H9 (cell line): ENCODE measurements around the gene TRPM1. TPM values are rescaled to one million over a fixed set of nuclear protein-coding genes. Genes with fewer than 3 reads are reported as not detected.

Source experiments
- DNase-seq: peaks from one replicate; pipeline ENCODE4 v3.0.0-alpha.2; 2017
- H2AFZ ChIP-seq: one replicate; pipeline ENCODE4 v1.6.1; 2013; ENCODE audit warnings: mild to moderate bottlenecking, low read length, control low read depth, moderate library complexity
- H2AK5ac ChIP-seq: 2 replicates; pipeline ENCODE4 v1.6.1; 2013; ENCODE audit warnings: low read length, control low read depth, mixed read lengths; ENCODE audit not compliant: insufficient read length
- H2BK120ac ChIP-seq: one replicate; pipeline ENCODE4 v1.6.1; 2013; ENCODE audit warnings: low read depth, mild to moderate bottlenecking, low read length, control low read depth, inconsistent platforms; ENCODE audit not compliant: poor library complexity, severe bottlenecking
- H2BK12ac ChIP-seq: 2 replicates; pipeline ENCODE4 v1.6.1; 2013; ENCODE audit warnings: low read length, control low read depth, mixed read lengths, low read depth; ENCODE audit not compliant: insufficient read length
- H2BK15ac ChIP-seq: 2 replicates; pipeline ENCODE4 v1.6.1; 2013; ENCODE audit warnings: low read depth, low read length, control low read depth
- H2BK20ac ChIP-seq: one replicate; pipeline ENCODE4 v1.6.1; 2013; ENCODE audit warnings: low read depth, mild to moderate bottlenecking, low read length, control low read depth, inconsistent platforms; ENCODE audit not compliant: poor library complexity, severe bottlenecking
- H2BK5ac ChIP-seq: 2 replicates; pipeline ENCODE4 v1.6.1; 2013; ENCODE audit warnings: low read length, control low read depth, mixed read lengths; ENCODE audit not compliant: insufficient read length
- H3K14ac ChIP-seq: 2 replicates; pipeline ENCODE4 v1.6.1; 2013; ENCODE audit warnings: low read length, control low read depth; ENCODE audit not compliant: insufficient read depth
- H3K18ac ChIP-seq: 2 replicates; pipeline ENCODE4 v1.6.1; 2013; ENCODE audit warnings: low read depth, mild to moderate bottlenecking, mixed read lengths, low read length, control low read depth; ENCODE audit not compliant: insufficient read length
- H3K23ac ChIP-seq: 2 replicates; pipeline ENCODE4 v1.6.1; 2013; ENCODE audit warnings: low read length, control low read depth, mixed read lengths, low read depth; ENCODE audit not compliant: insufficient read length
- H3K23me2 ChIP-seq: 2 replicates; pipeline ENCODE4 v1.6.1; 2013; ENCODE audit warnings: low read depth, mild to moderate bottlenecking, mixed read lengths, low read length, control low read depth; ENCODE audit not compliant: insufficient read length, poor library complexity, severe bottlenecking
- H3K27ac ChIP-seq: 2 replicates; pipeline ENCODE4 v1.5.1; 2013; ENCODE audit warnings: low read length, control low read depth, mixed read lengths, low read depth; ENCODE audit not compliant: insufficient read length
- H3K27me3 ChIP-seq: 2 replicates; pipeline ENCODE4 v1.6.1; 2013; ENCODE audit warnings: low read length, control low read depth, inconsistent platforms; ENCODE audit not compliant: insufficient read depth
- H3K4ac ChIP-seq: 2 replicates; pipeline ENCODE4 v1.6.1; 2013; ENCODE audit warnings: low read depth, mild to moderate bottlenecking, control low read depth, inconsistent platforms, low read length, moderate library complexity
- H3K4me1 ChIP-seq: 2 replicates; pipeline ENCODE4 v1.6.1; 2013; ENCODE audit warnings: low read length, control low read depth, inconsistent platforms; ENCODE audit not compliant: insufficient read depth
- H3K4me2 ChIP-seq: 2 replicates; pipeline ENCODE4 v1.6.1; 2013; ENCODE audit warnings: low read length, control low read depth, mixed read lengths; ENCODE audit not compliant: insufficient read length, insufficient read depth
- H3K56ac ChIP-seq: 2 replicates; pipeline ENCODE4 v1.6.1; 2013; ENCODE audit warnings: low read depth, mild to moderate bottlenecking, mixed read lengths, low read length, control low read depth; ENCODE audit not compliant: insufficient read length
- H3K79me1 ChIP-seq: 2 replicates; pipeline ENCODE4 v1.6.1; 2013; ENCODE audit warnings: low read depth, mild to moderate bottlenecking, moderate library complexity, low read length, control low read depth, inconsistent platforms; ENCODE audit not compliant: insufficient read depth, poor library complexity, severe bottlenecking
- H3K79me2 ChIP-seq: 2 replicates; pipeline ENCODE4 v1.6.1; 2013; ENCODE audit warnings: low read length, control low read depth, inconsistent platforms; ENCODE audit not compliant: insufficient read depth
- H3K9ac ChIP-seq: 2 replicates; pipeline ENCODE4 v1.6.1; 2013; ENCODE audit warnings: low read length, control low read depth, mixed read lengths; ENCODE audit not compliant: insufficient read length; ENCODE audit errors: extremely low read depth
- H3K9me3 ChIP-seq: one replicate; pipeline ENCODE4 v1.6.1; 2013; ENCODE audit warnings: low read depth, low read length, inconsistent platforms; ENCODE audit not compliant: control insufficient read depth
- H3T11ph ChIP-seq: one replicate; pipeline ENCODE4 v1.6.1; 2013; ENCODE audit warnings: mild to moderate bottlenecking, low read length, control low read depth, inconsistent platforms
- H4K20me1 ChIP-seq: one replicate; pipeline ENCODE4 v1.6.1; 2013; ENCODE audit not compliant: control insufficient read depth, insufficient read length, insufficient read depth
- H4K5ac ChIP-seq: 2 replicates; pipeline ENCODE4 v1.6.1; 2013; ENCODE audit warnings: low read depth, mild to moderate bottlenecking, mixed read lengths, low read length, control low read depth; ENCODE audit not compliant: insufficient read length
- H4K8ac ChIP-seq: replicated peaks from 2 replicates; pipeline ENCODE4 v1.6.1; 2013; ENCODE audit warnings: low read length, control low read depth, mixed read lengths, low read depth; ENCODE audit not compliant: insufficient read length
- H4K91ac ChIP-seq: 2 replicates; pipeline ENCODE4 v1.6.1; 2013; ENCODE audit warnings: low read depth, mild to moderate bottlenecking, moderate library complexity, mixed read lengths, low read length, control low read depth; ENCODE audit not compliant: insufficient read length
- H3K27ac Mint-ChIP-seq, 3 experiments: 2 replicates in 2 of 3; 3 replicates in 1 of 3; pipeline ENCODE4 v1.8.0; 2020 to 2021; ENCODE audit warnings: mixed read lengths in 3 of 3, mild to moderate bottlenecking in 1 of 3, moderate library complexity in 1 of 3
- H3K27me3 Mint-ChIP-seq: 2 replicates; pipeline ENCODE4 v1.8.0; 2021; ENCODE audit warnings: low read depth, mild to moderate bottlenecking, moderate library complexity, mixed read lengths
- H3K36me3 Mint-ChIP-seq, 3 experiments: 2 replicates in 2 of 3; 3 replicates in 1 of 3; pipeline ENCODE4 v1.8.0; 2020 to 2021; ENCODE audit warnings: low read depth in 3 of 3, mixed read lengths in 3 of 3; ENCODE audit not compliant: insufficient read depth in 1 of 3
- H3K4me1 Mint-ChIP-seq, 2 experiments: 2 replicates each; pipeline ENCODE4 v1.8.0; 2020; ENCODE audit warnings: mixed read lengths in 2 of 2
- H3K4me3 Mint-ChIP-seq, 2 experiments: 2 replicates in 1 of 2; 3 replicates in 1 of 2; pipeline ENCODE4 v1.8.0; 2020 to 2021; ENCODE audit warnings: mild to moderate bottlenecking in 2 of 2, mixed read lengths in 2 of 2, moderate library complexity in 1 of 2
- H3K9me3 Mint-ChIP-seq, 2 experiments: 2 replicates in 1 of 2; 3 replicates in 1 of 2; pipeline ENCODE4 v1.8.0; 2020; ENCODE audit warnings: mild to moderate bottlenecking in 2 of 2, mixed read lengths in 2 of 2, moderate library complexity in 1 of 2
- WGBS: extraction: QIAGEN DNeasy Blood & Tissue Kit; methylation state at CpG from one replicate; pipeline ENCODE4 v1.1.7; 2013; ENCODE audit warnings: missing lambda C conversion rate, low lambda C conversion rate, mixed read lengths; ENCODE audit not compliant: insufficient read length; ENCODE audit errors: extremely low coverage; 5-methylcytosine and 5-hydroxymethylcytosine counted together
- total RNA-seq: library from RNA; stranded (reverse); gene quantifications from 2 replicates; pipeline ENCODE4 v1.2.1, GENCODE V29; 2021
- TF ChIP-seq, protein P1 (sequence below): fragments of 200-600 bp; sonication (generic); conservative IDR thresholded peaks from 3 replicates; pipeline ENCODE4 v1.8.0; 2021; ENCODE audit warnings: antibody characterized with exemption, mild to moderate bottlenecking

The TRPM1 gene
- total RNA-seq, 1 experiment from 2014 or later: not detected

DNA sequence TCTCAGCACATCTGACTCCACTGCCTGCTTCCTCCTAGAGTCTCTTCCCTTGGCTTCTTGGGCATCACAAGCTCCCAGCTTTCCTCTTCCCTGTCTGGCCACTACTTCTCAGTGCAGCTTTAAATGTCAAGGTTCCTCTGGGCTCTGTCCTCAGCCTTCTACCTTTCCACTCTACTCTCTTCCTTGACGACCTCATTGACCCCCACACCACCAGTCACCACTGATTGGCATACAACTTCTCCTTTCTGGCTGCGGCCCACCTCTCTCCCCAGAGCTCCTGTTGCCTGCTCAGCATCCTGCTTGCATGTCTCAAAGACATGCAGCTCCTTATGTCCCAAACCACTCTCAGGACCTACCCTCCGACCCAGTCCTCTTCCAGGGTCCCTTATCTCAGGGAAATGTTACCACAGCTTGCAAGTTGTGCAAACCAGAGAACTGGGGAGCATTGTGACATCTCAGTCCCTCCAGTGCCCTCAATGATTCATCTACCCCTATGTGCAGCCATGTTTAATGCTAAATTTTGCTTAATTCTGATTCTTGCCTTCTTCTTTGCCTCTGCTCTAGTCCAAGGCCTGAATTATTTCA is 49.9 kb downstream of the TRPM1 start:
- Histone ChIP-seq H2BK12ac (no peak overlapping the region), H3K23me2 (no peaks in the 10 kb centered on the region), H3K9ac (no peak overlapping the region), H3K27ac (no peak overlapping the region), H3K9me3 (no peaks in the 10 kb centered on the region), H3K23ac (no peak overlapping the region), H3K4me2 (no peak overlapping the region), H2AFZ (no peak overlapping the region), H3K18ac (no peak overlapping the region), H4K91ac (no peak overlapping the region), H4K5ac (no peak overlapping the region), H3T11ph (no peak overlapping the region), H2BK120ac (no peak overlapping the region), H3K56ac (no peak overlapping the region), H4K20me1 (no peaks in the 10 kb centered on the region), H2BK15ac (no peak overlapping the region), H3K27me3 (no peaks in the 10 kb centered on the region), H3K79me1 (no peaks in the 10 kb centered on the region), H2BK20ac (no peak overlapping the region), H3K79me2 (no peaks in the 10 kb centered on the region), H4K8ac (no peak overlapping the region), H3K14ac (no peak overlapping the region), H3K4ac (no peak overlapping the region), H2AK5ac (no peak overlapping the region), H3K4me1 (no peaks in the 10 kb centered on the region; the same call in 1 of the 2 replicates), H2BK5ac (no peak overlapping the region)
- Mint-ChIP-seq H3K27me3 (peaks cover 4% of the 10 kb centered on the region), H3K36me3 (no peaks in the 10 kb centered on the region), H3K4me3 (no peak overlapping the region), H3K9me3 (peaks cover 0 to 3% of the 10 kb centered on the region in 2 experiments; a peak in 1 of 5 replicates), H3K4me1 (peaks cover 5 to 8% of the 10 kb centered on the region in 2 experiments), H3K27ac (no peak overlapping the region)
- no peak for DNase-seq
- TF ChIP-seq, protein P1, sequence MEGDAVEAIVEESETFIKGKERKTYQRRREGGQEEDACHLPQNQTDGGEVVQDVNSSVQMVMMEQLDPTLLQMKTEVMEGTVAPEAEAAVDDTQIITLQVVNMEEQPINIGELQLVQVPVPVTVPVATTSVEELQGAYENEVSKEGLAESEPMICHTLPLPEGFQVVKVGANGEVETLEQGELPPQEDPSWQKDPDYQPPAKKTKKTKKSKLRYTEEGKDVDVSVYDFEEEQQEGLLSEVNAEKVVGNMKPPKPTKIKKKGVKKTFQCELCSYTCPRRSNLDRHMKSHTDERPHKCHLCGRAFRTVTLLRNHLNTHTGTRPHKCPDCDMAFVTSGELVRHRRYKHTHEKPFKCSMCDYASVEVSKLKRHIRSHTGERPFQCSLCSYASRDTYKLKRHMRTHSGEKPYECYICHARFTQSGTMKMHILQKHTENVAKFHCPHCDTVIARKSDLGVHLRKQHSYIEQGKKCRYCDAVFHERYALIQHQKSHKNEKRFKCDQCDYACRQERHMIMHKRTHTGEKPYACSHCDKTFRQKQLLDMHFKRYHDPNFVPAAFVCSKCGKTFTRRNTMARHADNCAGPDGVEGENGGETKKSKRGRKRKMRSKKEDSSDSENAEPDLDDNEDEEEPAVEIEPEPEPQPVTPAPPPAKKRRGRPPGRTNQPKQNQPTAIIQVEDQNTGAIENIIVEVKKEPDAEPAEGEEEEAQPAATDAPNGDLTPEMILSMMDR: no peak
- WGBS: no CpG with 5 or more reads among the region's 3 CpGs
